Neutrophil (primary cell): ENCODE results near the gene GOLPH3.

Experiments used
- H3K27ac ChIP-seq: fragments of 200-600 bp; sonication (generic); 2 replicates; pipeline ENCODE4 v1.5.1; 2016; ENCODE audit warnings: mild to moderate bottlenecking, moderate library complexity
- H3K27me3 ChIP-seq: fragments of 200-600 bp; sonication (generic); 2 replicates; pipeline ENCODE4 v1.6.0; 2016; ENCODE audit warnings: mild to moderate bottlenecking
- H3K36me3 ChIP-seq: fragments of 200-600 bp; sonication (generic); 2 replicates; pipeline ENCODE4 v1.5.1; 2017
- H3K4me1 ChIP-seq, 2 experiments: fragments of 200-600 bp in 1 of 2; sonication (generic) in 1 of 2; 1 replicate in 1 of 2; 2 replicates in 1 of 2; pipeline versions ENCODE4 v1.5.1 to v1.6.1; 2013 to 2016; ENCODE audit warnings: low read depth in 1 of 2, low read length in 1 of 2, mild to moderate bottlenecking in 1 of 2, moderate library complexity in 1 of 2; ENCODE audit not compliant: control insufficient read depth in 1 of 2, insufficient read depth in 1 of 2
- H3K4me3 ChIP-seq, 2 experiments: fragments of 200-600 bp in 1 of 2; sonication (generic) in 1 of 2; 1 replicate in 1 of 2; 2 replicates in 1 of 2; pipeline ENCODE4 v1.5.1; 2013 to 2016; ENCODE audit warnings: low read depth in 1 of 2, low read length in 1 of 2, mild to moderate bottlenecking in 1 of 2, moderate library complexity in 1 of 2
- H3K9me3 ChIP-seq: fragments of 200-600 bp; sonication (generic); 2 replicates; pipeline ENCODE4 v1.5.1; 2016
- CTCF ChIP-seq: fragments of 200-600 bp; sonication (generic); IDR thresholded peaks from 2 replicates; pipeline ENCODE4 v1.5.1; 2016; ENCODE audit warnings: antibody characterized with exemption

The GOLPH3 gene

GRCh38 chr5:32207355-32207634 lies 33.2 kb upstream of the GOLPH3 start:
- Histone ChIP-seq H3K27me3 (peaks cover 15% of the 10 kb centered on the region), H3K4me3 (no peak overlapping the region), H3K4me1 (peaks cover 4 to 7% of the 10 kb centered on the region in 2 experiments), H3K36me3 (no peaks in the 10 kb centered on the region), H3K9me3 (no peaks in the 10 kb centered on the region), H3K27ac (no peak overlapping the region)
- no peak for TF ChIP-seq CTCF

GRCh38 chr5:32206509-32207354 lies 32.6 kb upstream of the GOLPH3 start:
- no peaks in the 10 kb centered on the region for H3K36me3 ChIP-seq
- H3K27me3 ChIP-seq, result peaks cover 18% of the 10 kb centered on the region
- no peaks in the 10 kb centered on the region for H3K9me3 ChIP-seq
- no peak for TF ChIP-seq CTCF
- peaks cover 4 to 7% of the 10 kb centered on the region in 2 experiments for H3K4me1 ChIP-seq
- H3K27ac ChIP-seq, result no peak overlapping the region
- H3K4me3 ChIP-seq, result no peak overlapping the region

- peaks cover 7% of the 10 kb centered on the region in 2 experiments for H3K4me1 ChIP-seq
- H3K36me3 ChIP-seq, result no peaks in the 10 kb centered on the region
- H3K27ac ChIP-seq, result no peak overlapping the region
- H3K27me3 ChIP-seq, result peaks cover 24% of the 10 kb centered on the region
- no peak overlapping the region for H3K4me3 ChIP-seq
- no peak for TF ChIP-seq CTCF
- no peaks in the 10 kb centered on the region for H3K9me3 ChIP-seq
These were observed 31.9 kb upstream of the GOLPH3 start for GRCh38 chr5:32206053-32206452.

GRCh38 chr5:32202394-32202793 lies 28.3 kb upstream of the GOLPH3 start:
- TF ChIP-seq CTCF, result no peak

GRCh38 chr5:32201122-32201753 lies 27.1 kb upstream of the GOLPH3 start:
- Histone ChIP-seq H3K27me3 (peaks cover 33% of the 10 kb centered on the region), H3K4me1 (peaks cover 4% of the 10 kb centered on the region in 2 experiments), H3K27ac (no peak overlapping the region), H3K9me3 (no peaks in the 10 kb centered on the region), H3K36me3 (no peaks in the 10 kb centered on the region), H3K4me3 (no peak overlapping the region)
- no peak for TF ChIP-seq CTCF

More at GRCh38 chr5:32202394-32202793, 28.3 kb upstream of the GOLPH3 start:
- H3K4me3 ChIP-seq, result no peak overlapping the region
- peaks cover 29% of the 10 kb centered on the region for H3K27me3 ChIP-seq
- H3K36me3 ChIP-seq, result no peaks in the 10 kb centered on the region
- H3K9me3 ChIP-seq, result no peaks in the 10 kb centered on the region
- peaks cover 4% of the 10 kb centered on the region in 2 experiments for H3K4me1 ChIP-seq
- H3K27ac ChIP-seq, result no peak overlapping the region
